Esophagus mucosa (tissue), 1 donor: Measurements from ENCODE around the gene HLA-F. TPM values are rescaled to one million over a fixed set of nuclear protein-coding genes. Genes with fewer than 3 reads are reported as not detected.

Experiments used
- ATAC-seq: fragments of 200-7000 bp; cut with Tn5 transposase; one replicate; pipeline ENCODE4 v1.9.1; 2020
- total RNA-seq: library from RNA; stranded (reverse); gene quantifications from one replicate; pipeline ENCODE4 v1.2.4, GENCODE V29; 2023
- donor health status: DM: yes; HTN: yes; CAD: no.

HLA-F gene
- total RNA-seq = 6.8 TPM

GRCh38 chr6:29723262-29723665 lies at the start of gene HLA-F:
Gene HLA-F, plus strand, starts transcription at chr6:29723434. Its CDS starts 30 bp downstream, at chr6:29723464.
- peak; percentile 91 for ATAC-seq

GRCh38 chr6:29674008-29674407 lies 49.2 kb upstream of the HLA-F start:
- no peak for ATAC-seq

DNA sequence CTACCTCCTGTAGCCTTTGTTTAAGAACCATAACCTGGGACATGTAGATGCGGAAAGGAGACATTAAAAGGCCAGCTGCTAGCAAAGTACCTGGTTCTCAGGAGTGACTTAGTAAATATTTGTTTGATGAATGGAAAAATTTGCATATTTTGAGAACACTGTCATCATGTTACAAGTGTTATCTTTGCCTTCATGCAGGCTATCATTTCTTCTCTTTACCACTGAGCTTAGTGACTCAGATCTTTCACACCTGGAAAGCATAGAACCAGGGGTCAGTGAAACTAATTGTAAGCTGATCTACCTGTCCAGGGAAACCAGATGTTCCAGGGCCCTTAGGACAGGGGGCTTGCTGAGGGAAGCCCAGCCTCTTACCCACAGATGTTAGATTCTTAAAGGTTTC lies 47.7 kb upstream of the HLA-F start:
- ATAC-seq = no peak

DNA sequence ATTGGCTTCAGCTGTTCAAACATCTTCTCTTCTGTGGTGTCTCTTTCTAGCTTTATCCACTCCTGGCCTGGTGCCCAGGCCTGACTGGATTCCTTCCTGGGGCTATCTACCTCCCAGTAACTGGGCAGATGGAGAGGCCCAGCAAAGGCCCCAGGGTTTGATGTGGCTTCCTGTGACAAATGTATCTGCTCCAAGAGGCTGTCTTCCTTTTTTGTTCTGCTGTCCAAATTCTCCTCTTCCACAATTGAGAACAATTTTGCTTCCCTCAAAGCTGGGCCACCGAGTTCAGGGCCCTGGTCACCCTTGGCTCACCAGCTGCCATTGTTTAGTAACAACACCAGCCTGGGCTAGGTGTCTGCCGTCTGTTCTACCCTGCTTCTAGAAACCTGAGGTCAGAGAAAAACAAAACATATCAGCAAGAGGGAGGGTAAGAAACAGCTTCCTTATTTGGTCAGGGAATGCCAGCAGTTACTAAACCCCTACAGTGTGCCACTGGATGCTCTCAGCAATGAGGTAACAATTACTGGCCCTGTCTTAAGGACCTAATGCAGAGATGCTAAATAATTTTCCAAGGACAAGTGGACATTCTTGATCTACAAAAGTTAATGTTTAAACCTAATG lies 46.1 kb upstream of the HLA-F start:
- ATAC-seq = peak; percentile 21

GRCh38 chr6:29678114-29678513 lies 45.1 kb upstream of the HLA-F start:
- ATAC-seq = peak; percentile 87

GRCh38 chr6:29679962-29680361 lies 43.3 kb upstream of the HLA-F start:
- peak; percentile 81 for ATAC-seq

DNA sequence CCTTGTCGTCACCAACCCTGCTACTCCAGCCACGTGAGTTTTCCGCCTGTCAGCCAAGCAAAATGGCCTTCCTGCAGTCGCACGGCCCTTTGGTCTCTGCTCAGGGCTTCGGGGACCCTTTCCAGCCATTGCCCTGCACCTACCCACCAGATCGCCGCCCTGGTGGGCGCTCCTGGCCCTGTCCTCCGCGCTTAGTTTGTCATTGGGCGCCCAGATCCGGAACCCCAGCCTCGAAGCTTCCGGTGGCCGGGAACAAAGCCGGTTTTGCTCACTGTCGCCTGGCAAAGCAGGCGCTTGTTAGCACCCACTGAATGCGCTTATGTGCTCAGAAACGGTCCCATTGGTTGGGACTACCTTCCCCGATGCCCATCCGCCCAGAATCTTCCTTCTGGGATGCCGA lies 42.8 kb upstream of the HLA-F start:
- ATAC-seq = no peak

DNA sequence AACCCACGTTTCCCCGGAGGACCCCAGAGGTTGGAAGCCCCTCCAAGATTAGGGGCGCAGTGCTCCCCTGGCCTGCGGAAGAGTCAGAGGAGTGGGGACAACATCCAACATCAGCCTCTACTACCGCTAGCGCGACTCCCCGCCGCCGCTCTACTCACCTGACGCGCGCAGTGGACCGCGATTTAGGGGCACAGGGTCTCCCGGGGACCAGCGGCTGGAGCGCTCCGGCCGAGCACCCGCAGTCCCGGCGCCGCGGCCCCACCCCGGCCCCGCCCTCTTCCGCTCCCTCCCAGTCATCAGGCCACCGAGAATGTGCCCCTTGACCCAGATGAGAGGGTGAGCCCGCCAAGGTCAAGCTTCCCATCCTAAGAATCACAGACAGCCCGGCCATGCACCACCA lies 42.3 kb upstream of the HLA-F start, which contains the start of gene ZFP57:
Gene ZFP57, minus strand, starts transcription at position 249 of the 400 bp plus-strand sequence. CDS start 4,149 bp downstream, outside the sequence.
- ATAC-seq = no peak

- no peak for ATAC-seq
These were observed 41.4 kb upstream of the HLA-F start for GRCh38 chr6:29681811-29682210.

GRCh38 chr6:29685718-29686326 lies 37.4 kb upstream of the HLA-F start:
- no peak for ATAC-seq

- no peak for ATAC-seq
These were observed 28.6 kb upstream of the HLA-F start for GRCh38 chr6:29694637-29695036.

GRCh38 chr6:29696147-29697125 lies 26.8 kb upstream of the HLA-F start:
- no peak for ATAC-seq

- ATAC-seq = no peak
These were observed 20.6 kb upstream of the HLA-F start for GRCh38 chr6:29702519-29703103.

GRCh38 chr6:29705389-29706231 lies 17.6 kb upstream of the HLA-F start:
- peak; percentile 47 for ATAC-seq

DNA sequence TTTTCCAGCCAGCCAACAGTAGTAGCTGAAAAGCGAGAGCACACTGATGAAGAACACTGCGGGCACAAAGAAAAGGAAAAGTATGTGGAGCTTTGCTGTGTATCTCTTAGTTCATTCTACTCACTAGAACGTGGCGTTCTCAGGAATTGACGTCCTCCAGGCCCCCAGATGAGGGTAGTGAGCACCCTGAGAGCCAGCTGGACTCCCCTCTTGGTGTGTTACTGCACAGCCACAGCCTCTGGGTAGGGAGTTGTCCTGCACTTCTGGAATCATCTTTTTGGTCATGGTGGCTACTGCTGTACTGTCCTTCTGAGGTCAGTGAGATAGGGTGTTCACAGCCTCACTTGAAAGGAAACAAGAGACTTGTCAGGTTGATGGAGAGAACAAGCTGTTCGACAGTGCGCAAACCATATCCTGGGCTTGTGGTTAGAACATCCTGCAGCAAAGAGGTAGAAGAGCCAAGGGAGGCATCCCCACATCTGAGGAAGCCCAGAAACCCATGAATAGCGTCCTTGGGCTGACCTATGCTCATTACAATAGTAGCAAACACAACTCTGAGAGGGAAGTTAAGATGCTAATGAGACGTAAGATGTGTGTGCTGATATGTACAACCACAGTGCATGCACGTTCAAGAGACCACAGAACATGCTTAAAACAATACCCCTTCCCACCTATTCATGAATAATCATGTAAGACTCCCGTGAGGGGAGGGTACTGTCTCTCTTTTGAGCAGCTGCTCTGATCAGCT lies 14.6 kb upstream of the HLA-F start:
- no peak for ATAC-seq

- ATAC-seq = no peak
These were observed 14.0 kb upstream of the HLA-F start for GRCh38 chr6:29709188-29709587.

GRCh38 chr6:29710281-29710941 lies 12.8 kb upstream of the HLA-F start:
- ATAC-seq = no peak

- ATAC-seq = no peak
These were observed 2.4 kb upstream of the HLA-F start for GRCh38 chr6:29720863-29721262.

GRCh38 chr6:29723666-29724588 lies 693 bp downstream of the HLA-F start:
- ATAC-seq = peak; percentile 53
